Measurements from ENCODE around the gene SLC19A1.

DNA sequence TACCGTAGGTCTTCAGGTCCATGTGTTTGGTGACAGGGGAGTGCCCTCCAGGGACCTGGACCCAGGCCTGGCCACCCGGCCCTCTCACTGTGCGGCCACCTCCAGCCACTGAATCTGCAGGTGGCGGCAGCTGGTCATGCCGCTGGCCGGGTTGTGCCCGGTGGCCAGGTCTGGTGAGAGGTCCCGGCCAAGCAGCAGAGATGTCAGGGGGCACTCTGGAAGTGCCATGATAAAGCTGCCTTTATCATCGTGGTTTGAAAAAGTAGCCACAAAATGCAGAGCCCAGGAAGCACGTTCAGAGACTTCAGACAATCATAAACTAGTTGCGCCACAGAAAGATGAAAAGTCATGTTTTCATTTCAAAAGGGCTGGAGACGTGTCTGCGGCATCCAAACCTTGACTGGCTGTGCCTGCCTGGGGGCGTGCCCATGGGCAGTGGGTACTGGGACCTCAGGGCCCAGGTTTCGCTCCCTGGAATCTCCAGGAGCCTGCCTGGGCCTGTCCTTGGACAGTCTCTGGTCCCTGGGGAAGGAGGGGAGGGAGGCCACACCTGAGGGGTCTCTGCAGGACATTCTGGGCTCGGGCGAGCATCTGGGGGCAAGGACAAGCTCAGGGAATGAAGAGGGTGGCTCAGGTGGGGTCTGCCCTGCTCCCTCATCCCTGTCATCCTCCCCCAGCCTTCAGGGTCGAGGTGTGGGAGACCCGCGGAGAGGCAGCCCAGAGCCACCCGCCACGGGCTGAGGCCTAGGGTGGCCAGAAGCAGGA is 92.4 kb downstream of the SLC19A1 start:
- TF ChIP-seq CTCF (IDR thresholded peaks at IDR 0.05; ENCODE audit: borderline replicate concordance, extremely low read depth, low read length, poor library complexity, severe bottlenecking) (no peak), EZH2 (IDR thresholded peaks at IDR 0.05; ENCODE audit: borderline replicate concordance, low read depth, low read length, severe bottlenecking) (no peak)
